Endothelial cell of umbilical vein (primary cell): Measurements from ENCODE around the gene PSAP. TPM values are rescaled to one million over a fixed set of nuclear protein-coding genes. Genes with fewer than 3 reads are reported as not detected.

Experiments used
- BruUV-seq: library from RNA; stranded (reverse); fragments of 400-500 nt; replicated peaks from 2 replicates; lab custom pipeline; 2021; lab: Mats Ljungman, UMichigan
- CTCF ChIA-PET: fragments of 300-600, 350-600 bp; sonication (Branson Sonifier 250); formaldehyde crosslinking; loops from one replicate; lab custom pipeline; 2021; ENCODE audit warnings: antibody characterized with exemption, inconsistent platforms; lab: Charles Lee
- POLR2A ChIA-PET: fragments of 300-600, 350-600 bp; sonication (Branson Sonifier 250); formaldehyde crosslinking; loops from one replicate; lab custom pipeline; 2021; ENCODE audit warnings: antibody characterized with exemption, inconsistent platforms; lab: Charles Lee
- DNase-seq: peaks from one replicate; pipeline ENCODE4 v3.0.0-alpha.2; 2011; ENCODE audit warnings: low read depth, low spot score
- FAIRE-seq: peaks from 2 replicates; lab custom pipeline; 2011; peaks lifted over from hg19 to GRCh38; lab: Jason Lieb, UNC
- H2AFZ ChIP-seq: 2 replicates; pipeline ENCODE4 v1.6.0; 2012; ENCODE audit warnings: low read depth, low read length, control low read depth, inconsistent platforms
- H3K27ac ChIP-seq: 2 replicates; pipeline ENCODE4 v1.5.1; 2011; ENCODE audit warnings: low read depth, mild to moderate bottlenecking, control low read depth, low read length, moderate library complexity; ENCODE audit not compliant: insufficient read depth
- H3K27me3 ChIP-seq, 2 experiments: 2 replicates each; pipeline versions ENCODE4 v1.6.0 to v1.6.1; 2011; ENCODE audit warnings: low read length in 2 of 2, mixed read lengths in 1 of 2; ENCODE audit not compliant: control insufficient read depth in 2 of 2, insufficient read depth in 2 of 2
- H3K36me3 ChIP-seq, 2 experiments: 2 replicates in 1 of 2; 3 replicates in 1 of 2; pipeline ENCODE4 v1.5.1; 2011; ENCODE audit warnings: low read length in 2 of 2, mild to moderate bottlenecking in 1 of 2, moderate library complexity in 1 of 2; ENCODE audit not compliant: control insufficient read depth in 2 of 2, insufficient read depth in 2 of 2; ENCODE audit errors: extremely low read depth in 1 of 2
- H3K4me1 ChIP-seq: 3 replicates; pipeline ENCODE4 v1.5.1; 2011; ENCODE audit warnings: mild to moderate bottlenecking, low read length; ENCODE audit not compliant: control insufficient read depth, insufficient read depth; ENCODE audit errors: extremely low read depth
- H3K4me2 ChIP-seq: 2 replicates; pipeline ENCODE4 v1.6.1; 2011; ENCODE audit warnings: low read length, control low read depth, mixed read lengths; ENCODE audit not compliant: insufficient read depth
- H3K4me3 ChIP-seq, 3 experiments: fragments of 200-600 bp in 1 of 3; sonication (generic), shearing (Covaris generic) in 1 of 3; replicated peaks in 1 of 3; 2 replicates each; pipeline ENCODE4 v1.5.1; 2011 to 2016; ENCODE audit warnings: control low read depth in 3 of 3, low read length in 3 of 3, mild to moderate bottlenecking in 2 of 3, inconsistent platforms in 1 of 3, low read depth in 1 of 3, moderate library complexity in 1 of 3; ENCODE audit not compliant: insufficient read depth in 1 of 3
- H3K79me2 ChIP-seq: 2 replicates; pipeline ENCODE4 v1.6.0; 2012; ENCODE audit warnings: low read length, inconsistent platforms; ENCODE audit not compliant: control insufficient read depth, insufficient read depth
- H3K9ac ChIP-seq: replicated peaks from 2 replicates; pipeline ENCODE3; 2011; ENCODE audit warnings: low read length, control low read depth; ENCODE audit not compliant: insufficient read depth; ENCODE audit errors: extremely low read depth
- H3K9me1 ChIP-seq: replicated peaks from 3 replicates; pipeline ENCODE4 v1.6.0; 2011; ENCODE audit warnings: mild to moderate bottlenecking, low read length; ENCODE audit not compliant: control insufficient read depth, insufficient read depth; ENCODE audit errors: extremely low read depth
- H3K9me3 ChIP-seq: replicated peaks from 2 replicates; pipeline ENCODE4 v1.5.1; 2012; ENCODE audit warnings: low read length, inconsistent platforms; ENCODE audit not compliant: control insufficient read depth, insufficient read depth
- H4K20me1 ChIP-seq: replicated peaks from 2 replicates; pipeline ENCODE3; 2011; ENCODE audit warnings: mild to moderate bottlenecking, low read length; ENCODE audit not compliant: control insufficient read depth, insufficient read depth; ENCODE audit errors: extremely low read depth
- EZH2 ChIP-seq: IDR thresholded peaks from 2 replicates; pipeline ENCODE4 v1.6.1; 2012; ENCODE audit warnings: borderline replicate concordance, low read depth, mild to moderate bottlenecking, moderate library complexity, low read length, inconsistent platforms; ENCODE audit not compliant: severe bottlenecking
- FOS ChIP-seq: IDR thresholded peaks from 2 replicates; pipeline ENCODE4 v1.6.1; 2011; ENCODE audit warnings: mild to moderate bottlenecking, low read length, moderate library complexity, borderline replicate concordance; ENCODE audit not compliant: insufficient read depth
- GATA2 ChIP-seq: IDR thresholded peaks from 2 replicates; pipeline ENCODE4 v1.7.0; 2011; ENCODE audit warnings: low read depth, mild to moderate bottlenecking, moderate library complexity, mixed read lengths, low read length; ENCODE audit not compliant: insufficient read length, insufficient read depth
- JUN ChIP-seq: IDR thresholded peaks from 2 replicates; pipeline ENCODE4 v1.6.1; 2011; ENCODE audit warnings: borderline replicate concordance, low read depth; ENCODE audit not compliant: insufficient read length, insufficient read depth
- MYC ChIP-seq: IDR thresholded peaks from one replicate; pipeline ENCODE4 v1.6.1; 2011; ENCODE audit warnings: mild to moderate bottlenecking, low read depth, low read length
- POLR2A ChIP-seq: IDR thresholded peaks from 2 replicates; pipeline ENCODE4 v1.6.1; 2012; ENCODE audit warnings: low read depth, mild to moderate bottlenecking, control low read depth, low read length
- POLR2AphosphoS5 ChIP-seq: IDR thresholded peaks from 2 replicates; pipeline ENCODE4 v1.6.1; 2012; ENCODE audit warnings: low read depth, mild to moderate bottlenecking, control low read depth, low read length, moderate library complexity; ENCODE audit not compliant: insufficient read depth
- dilution Hi-C: fragments of 300-500 bp; cut with MboI; formaldehyde crosslinking; loops from one replicate; pipeline ENCODE4 v1.15.0; 2019; ENCODE audit warnings: low sequenced_read_pairs; ENCODE audit not compliant: extremely low pct_ligation_motif_present
- intact Hi-C: fragments of 100-400 bp; cut with micrococcal nuclease; formaldehyde crosslinking; loops from one replicate; pipeline ENCODE4 v1.10.0; 2022
- polyA plus RNA-seq, 4 experiments: library from polyadenylated mRNA; depleted of rRNA in 3 of 4; stranded (reverse) in 3 of 4; unstranded in 1 of 4; fragments of >200 nt; gene quantifications; 2 replicates each; pipeline versions ENCODE4 v1.2.1 to v1.2.3, GENCODE V29; 2011 to 2012; ENCODE audit warnings: missing spikeins in 1 of 4
- total RNA-seq: library from RNA; stranded (reverse); gene quantifications from 2 replicates; pipeline ENCODE4 v1.2.3, GENCODE V29; 2021
- TF ChIP-seq, protein P1 (sequence below): IDR thresholded peaks from 2 replicates; pipeline ENCODE4 v1.6.1; 2011; ENCODE audit not compliant: insufficient read depth, insufficient read length
- TF ChIP-seq, protein P2 (sequence below), 2 donors: IDR thresholded peaks; 1 replicate in 1 of 2; 2 replicates in 1 of 2; pipeline ENCODE4 v1.5.1; 2011; ENCODE audit warnings: low read length in 2 of 2, mild to moderate bottlenecking in 2 of 2, moderate library complexity in 2 of 2, control low read depth in 1 of 2, inconsistent platforms in 1 of 2, low read depth in 1 of 2; ENCODE audit not compliant: insufficient read depth in 1 of 2; ENCODE audit errors: extremely low read depth in 1 of 2

PSAP gene
- total and polyA plus RNA-seq, 2 donors (not counting 3 experiments of a cell fraction or from before 2014, with no cell fraction given) = 644 to 1,476 TPM

DNA sequence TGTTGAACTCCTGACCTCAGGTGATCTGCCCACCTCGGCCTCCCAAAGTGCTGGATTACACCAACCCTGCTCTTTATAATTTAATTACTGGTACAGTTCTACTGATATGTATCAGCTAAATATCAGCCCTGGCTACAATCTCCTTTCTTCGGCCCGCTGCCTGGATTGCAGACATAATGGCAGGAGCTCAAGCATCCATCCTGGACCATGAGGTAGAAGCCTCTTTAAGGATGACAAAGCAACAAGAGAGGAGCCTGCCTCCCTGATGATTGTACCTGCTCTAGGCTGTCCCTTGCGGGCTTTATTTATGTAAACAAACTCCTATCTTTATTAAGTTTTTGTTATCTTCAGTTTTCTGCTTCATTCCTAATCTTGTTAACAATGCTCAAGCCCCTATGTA lies 5.6 kb upstream of the PSAP start:
- ChIA-PET CTCF (interaction anchor here (2.1 kb wide), 1 partner anchor 40 kb away, joined by 5 read pairs; no protein-coding TSS in a partner anchor), POLR2A (no interaction called here)
- H3K9me1 ChIP-seq = no peaks in the 10 kb centered on the region
- FAIRE-seq (no peak), DNase-seq (no peak)
- BruUV-seq = no TSS peak
- no peak overlapping the region for H2AFZ ChIP-seq
- no peak overlapping the region for H3K4me2 ChIP-seq
- H3K9me3 ChIP-seq = no peaks in the 10 kb centered on the region
- intact Hi-C loops (no loop called here), dilution Hi-C loops (no loop called here)
- TF ChIP-seq, protein P1, sequence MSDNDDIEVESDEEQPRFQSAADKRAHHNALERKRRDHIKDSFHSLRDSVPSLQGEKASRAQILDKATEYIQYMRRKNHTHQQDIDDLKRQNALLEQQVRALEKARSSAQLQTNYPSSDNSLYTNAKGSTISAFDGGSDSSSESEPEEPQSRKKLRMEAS = no peak
- no peak for TF ChIP-seq MYC
- no peak for TF ChIP-seq POLR2A
- TF ChIP-seq POLR2AphosphoS5 = no peak
- TF ChIP-seq GATA2 = no peak
- no peak for TF ChIP-seq FOS
- TF ChIP-seq, protein P2, sequence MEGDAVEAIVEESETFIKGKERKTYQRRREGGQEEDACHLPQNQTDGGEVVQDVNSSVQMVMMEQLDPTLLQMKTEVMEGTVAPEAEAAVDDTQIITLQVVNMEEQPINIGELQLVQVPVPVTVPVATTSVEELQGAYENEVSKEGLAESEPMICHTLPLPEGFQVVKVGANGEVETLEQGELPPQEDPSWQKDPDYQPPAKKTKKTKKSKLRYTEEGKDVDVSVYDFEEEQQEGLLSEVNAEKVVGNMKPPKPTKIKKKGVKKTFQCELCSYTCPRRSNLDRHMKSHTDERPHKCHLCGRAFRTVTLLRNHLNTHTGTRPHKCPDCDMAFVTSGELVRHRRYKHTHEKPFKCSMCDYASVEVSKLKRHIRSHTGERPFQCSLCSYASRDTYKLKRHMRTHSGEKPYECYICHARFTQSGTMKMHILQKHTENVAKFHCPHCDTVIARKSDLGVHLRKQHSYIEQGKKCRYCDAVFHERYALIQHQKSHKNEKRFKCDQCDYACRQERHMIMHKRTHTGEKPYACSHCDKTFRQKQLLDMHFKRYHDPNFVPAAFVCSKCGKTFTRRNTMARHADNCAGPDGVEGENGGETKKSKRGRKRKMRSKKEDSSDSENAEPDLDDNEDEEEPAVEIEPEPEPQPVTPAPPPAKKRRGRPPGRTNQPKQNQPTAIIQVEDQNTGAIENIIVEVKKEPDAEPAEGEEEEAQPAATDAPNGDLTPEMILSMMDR (IDR thresholded peaks at IDR 0.05; ENCODE audit: extremely low read depth in 1 of 2, insufficient read depth in 1 of 2, low read depth in 1 of 2, low read length in 2 of 2) = no peak
- no peak for TF ChIP-seq EZH2
- no peak for TF ChIP-seq JUN
- H3K9ac ChIP-seq = no peak overlapping the region
- no peak overlapping the region for H3K4me3 ChIP-seq
- no peaks in the 10 kb centered on the region for H3K27me3 ChIP-seq
- no peaks in the 10 kb centered on the region for H3K36me3 ChIP-seq
- H4K20me1 ChIP-seq = no peaks in the 10 kb centered on the region
- H3K27ac ChIP-seq = no peak overlapping the region
- no peaks in the 10 kb centered on the region for H3K79me2 ChIP-seq
- H3K4me1 ChIP-seq = peaks cover 19% of the 10 kb centered on the region
